HG03025 (cell line): ENCODE results near the gene C17orf107.

ENCODE experiments used
- ATAC-seq: cut with Tn5 transposase; IDR thresholded peaks from one replicate; pipeline ENCODE4 v1.9.1; 2021; ENCODE audit warnings: mild to moderate bottlenecking, moderate library complexity; ENCODE audit not compliant: unreplicated experiment, low FRiP score

C17orf107 gene

DNA sequence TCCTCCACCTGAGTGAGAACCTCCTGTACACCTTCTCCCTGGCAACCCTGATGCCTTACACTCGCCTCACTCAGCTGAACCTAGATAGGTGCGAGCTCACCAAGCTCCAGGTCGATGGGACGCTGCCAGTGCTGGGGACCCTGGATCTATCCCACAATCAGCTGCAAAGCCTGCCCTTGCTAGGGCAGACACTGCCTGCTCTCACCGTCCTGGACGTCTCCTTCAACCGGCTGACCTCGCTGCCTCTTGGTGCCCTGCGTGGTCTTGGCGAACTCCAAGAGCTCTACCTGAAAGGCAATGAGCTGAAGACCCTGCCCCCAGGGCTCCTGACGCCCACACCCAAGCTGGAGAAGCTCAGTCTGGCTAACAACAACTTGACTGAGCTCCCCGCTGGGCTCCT, 33.4 kb downstream of the C17orf107 start:
- ATAC-seq = no peak

DNA sequence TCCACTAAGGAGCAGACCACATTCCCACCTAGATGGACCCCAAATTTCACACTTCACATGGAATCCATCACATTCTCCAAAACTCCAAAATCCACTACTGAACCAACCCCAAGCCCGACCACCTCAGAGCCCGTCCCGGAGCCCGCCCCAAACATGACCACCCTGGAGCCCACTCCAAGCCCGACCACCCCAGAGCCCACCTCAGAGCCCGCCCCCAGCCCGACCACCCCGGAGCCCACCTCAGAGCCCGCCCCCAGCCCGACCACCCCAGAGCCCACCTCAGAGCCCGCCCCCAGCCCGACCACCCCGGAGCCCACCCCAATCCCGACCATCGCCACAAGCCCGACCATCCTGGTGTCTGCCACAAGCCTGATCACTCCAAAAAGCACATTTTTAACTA, 34.3 kb downstream of the C17orf107 start:
- ATAC-seq = no peak

DNA sequence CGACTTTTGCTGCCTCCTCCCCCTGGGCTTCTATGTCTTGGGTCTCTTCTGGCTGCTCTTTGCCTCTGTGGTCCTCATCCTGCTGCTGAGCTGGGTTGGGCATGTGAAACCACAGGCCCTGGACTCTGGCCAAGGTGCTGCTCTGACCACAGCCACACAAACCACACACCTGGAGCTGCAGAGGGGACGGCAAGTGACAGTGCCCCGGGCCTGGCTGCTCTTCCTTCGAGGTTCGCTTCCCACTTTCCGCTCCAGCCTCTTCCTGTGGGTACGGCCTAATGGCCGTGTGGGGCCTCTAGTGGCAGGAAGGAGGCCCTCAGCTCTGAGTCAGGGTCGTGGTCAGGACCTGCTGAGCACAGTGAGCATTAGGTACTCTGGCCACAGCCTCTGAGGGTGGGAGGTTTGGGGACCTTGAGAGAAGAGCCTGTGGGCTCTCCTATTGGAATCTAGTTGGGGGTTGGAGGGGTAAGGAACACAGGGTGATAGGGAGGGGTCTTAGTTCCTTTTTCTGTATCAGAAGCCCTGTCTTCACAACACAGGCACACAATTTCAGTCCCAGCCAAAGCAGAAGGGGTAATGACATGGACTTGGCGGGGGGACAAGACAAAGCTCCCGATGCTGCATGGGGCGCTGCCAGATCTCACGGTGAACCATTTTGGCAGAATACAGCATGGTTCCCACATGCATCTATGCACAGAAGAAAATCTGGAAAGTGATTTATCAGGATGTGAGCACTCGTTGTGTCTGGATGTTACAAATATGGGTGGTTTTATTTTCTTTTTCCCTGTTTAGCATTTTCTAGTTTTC, 35.0 kb downstream of the C17orf107 start:
- no peak for ATAC-seq

DNA sequence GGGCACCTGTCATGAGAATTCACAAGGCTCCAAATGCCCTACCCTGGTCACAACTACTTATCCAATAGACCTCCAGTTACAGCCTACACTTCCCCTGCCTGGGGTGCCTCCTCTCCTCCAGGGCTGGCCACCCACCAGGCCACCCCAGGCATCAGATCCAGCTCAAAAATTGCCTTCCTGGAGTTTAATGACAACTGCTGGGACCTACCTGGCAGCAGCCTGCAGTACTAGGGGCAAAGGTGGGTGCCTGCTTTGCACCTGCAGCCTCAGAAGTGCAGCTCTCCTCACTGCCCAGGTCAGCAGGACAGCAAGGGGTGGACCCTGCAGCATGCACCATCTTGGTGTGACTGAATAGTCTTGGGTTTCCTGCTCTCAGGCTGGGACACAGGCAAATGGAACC, 36.3 kb downstream of the C17orf107 start:
- no peak for ATAC-seq

DNA sequence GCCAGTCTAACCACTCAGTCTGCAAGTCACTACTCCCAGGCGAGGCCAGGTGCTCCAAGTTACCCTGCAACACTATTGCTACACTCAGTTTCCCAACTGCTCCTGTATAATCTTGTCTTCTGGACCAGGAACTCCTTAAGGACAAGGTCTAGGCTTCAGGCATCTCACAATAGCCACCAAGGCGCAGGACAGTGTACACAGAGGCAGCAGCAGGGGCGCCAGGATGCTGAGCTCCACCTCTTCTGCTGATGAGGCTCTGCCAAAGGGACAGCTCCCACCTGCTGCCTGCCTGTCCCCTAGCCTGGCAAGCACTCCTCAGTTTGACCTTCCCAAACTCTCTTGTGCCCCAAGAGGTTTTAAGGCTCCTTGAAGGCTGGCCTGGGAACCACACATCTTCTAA, 37.1 kb downstream of the C17orf107 start:
- ATAC-seq = no peak

DNA sequence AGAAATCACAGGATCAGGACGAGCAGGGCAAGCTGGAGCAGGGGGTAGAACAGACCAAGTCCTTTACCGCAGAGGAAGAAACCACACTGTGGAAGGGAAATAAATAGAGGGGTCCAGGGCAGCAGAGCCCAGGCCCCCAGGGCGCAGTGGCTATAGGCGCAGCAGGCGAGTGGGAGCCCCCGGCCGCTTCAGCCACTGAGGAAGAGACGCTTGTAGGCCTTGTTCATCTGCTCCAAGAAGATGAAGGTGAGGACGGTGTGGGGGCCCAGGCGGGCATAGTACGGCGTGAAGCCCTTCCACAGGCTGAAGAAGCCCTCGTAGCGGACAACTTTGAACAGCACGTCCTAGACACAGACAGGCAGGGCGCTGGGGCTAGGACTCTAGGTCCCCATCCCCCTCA, 38.2 kb downstream of the C17orf107 start:
- ATAC-seq = no peak

DNA sequence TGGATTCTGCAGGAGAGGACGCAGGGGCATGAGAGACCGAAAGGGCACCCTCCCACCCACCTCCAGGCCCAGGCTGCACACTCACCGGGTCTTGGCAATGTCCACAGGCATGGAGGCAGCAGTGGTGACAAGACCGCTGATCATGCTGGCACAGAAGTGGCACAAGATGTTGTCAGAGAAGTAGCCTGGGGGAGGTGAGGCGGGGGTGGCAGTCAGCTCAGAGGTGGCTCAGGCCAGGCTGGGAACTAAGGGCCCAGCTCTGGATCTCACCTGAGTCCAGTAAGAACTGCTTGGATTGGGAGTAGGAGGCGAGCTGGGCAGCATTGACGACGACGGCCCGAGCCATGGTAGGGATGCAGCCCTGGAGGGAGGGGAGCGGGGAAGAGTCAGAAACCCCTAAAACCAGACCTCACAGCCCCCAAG, 38.7 kb downstream of the C17orf107 start:
- ATAC-seq = no peak

DNA sequence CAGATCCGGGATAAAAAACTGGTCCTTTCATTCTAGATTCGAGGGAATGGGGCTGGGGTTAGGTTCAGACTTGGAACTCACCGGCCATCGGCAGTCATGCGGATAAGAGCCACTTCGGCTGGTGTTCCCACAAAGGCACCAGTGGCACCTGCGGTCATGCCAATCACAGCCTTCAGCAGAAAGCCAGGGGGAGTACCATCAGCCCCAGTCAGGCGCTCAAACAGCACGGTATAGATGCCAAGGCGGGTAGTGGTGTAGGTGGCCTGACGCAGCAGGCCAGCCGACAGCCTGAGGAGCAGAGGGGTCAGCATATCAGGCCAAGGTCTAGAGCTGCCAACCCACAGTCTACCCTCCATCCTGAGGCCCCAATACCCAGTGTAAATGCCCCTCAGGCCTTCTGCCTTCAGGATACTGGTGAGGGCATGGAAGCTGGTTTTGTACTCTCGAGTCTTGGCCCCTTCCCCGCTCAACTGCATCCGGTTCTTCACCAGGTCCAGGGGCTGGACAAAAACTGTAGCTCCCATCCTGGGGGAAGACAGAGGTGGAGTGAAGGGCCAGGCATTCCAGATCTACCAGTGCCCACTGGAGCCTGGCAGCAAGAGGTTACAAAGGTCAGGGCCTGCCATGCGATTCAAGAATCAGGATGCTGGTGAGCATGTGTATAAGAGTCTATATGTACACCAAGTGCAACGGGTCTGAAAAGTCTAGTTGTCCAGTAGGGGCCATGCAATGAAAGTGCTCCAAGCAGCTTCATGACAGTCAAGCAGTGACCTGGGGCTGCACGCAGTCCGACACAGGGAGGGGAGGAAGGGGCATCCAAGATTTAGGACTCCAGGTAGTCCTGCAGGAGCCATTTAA, 39.6 kb downstream of the C17orf107 start:
- ATAC-seq = no peak

DNA sequence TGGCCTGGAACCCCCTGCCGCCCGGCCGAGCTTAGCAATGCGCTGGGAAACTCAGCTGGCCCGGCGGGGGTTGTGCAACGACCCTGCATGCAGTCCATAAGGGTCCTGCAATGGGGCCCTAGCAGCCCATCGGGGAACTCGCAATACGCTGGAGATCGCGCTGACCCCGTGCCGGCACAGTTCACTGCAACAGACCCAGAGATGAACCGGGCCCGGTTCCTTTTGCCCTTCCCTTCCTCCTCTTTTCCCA, 40.1 kb downstream of the C17orf107 start:
- peak; percentile 7 for ATAC-seq

DNA sequence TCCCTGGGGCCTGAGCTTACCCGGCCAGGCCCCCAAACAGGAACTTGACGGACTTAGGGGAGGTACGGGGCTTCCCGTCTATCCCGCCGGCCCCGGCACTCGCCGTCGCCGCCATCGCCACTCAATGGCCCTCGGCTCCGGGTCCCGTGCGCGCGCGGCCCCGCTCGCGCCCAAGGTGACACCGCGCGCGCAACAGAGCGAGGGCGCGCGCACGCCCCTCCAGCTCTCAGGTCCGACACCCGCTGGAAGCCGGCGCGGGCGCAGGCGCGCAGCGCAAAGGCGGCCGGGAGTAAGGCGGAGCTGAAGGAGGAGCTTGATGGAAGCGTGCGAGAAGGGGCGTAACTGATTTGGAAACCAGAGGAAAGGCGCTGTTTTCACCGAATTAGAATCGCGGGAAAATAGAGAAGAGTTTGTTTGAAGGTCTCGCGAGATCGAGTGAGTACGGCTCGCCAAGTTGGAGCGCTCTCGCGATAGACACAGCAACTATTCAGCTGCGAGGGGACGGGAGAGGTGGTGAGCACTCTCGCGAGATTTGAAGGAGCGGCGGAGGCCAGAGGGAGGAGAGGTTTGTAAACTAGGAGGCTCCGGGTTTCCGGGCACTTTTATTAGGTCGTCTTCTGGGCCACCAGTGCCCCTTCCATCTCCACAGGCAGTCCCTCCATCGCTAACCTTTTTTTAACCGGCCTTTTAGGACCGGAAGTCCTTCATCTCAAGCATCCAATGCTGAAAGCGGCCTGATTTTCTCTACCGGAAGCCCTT, 40.6 kb downstream of the C17orf107 start, which contains the start of the genes RNF167 and SLC25A11:
Gene RNF167 (plus strand): TSS at position 473 of the 759 bp plus-strand sequence. CDS start 642 bp downstream, outside the sequence.
Gene SLC25A11 (minus strand): TSS at position 251 of the 759 bp plus-strand sequence. CDS start 136 bp downstream, at position 115.
- peak; percentile 71 for ATAC-seq

DNA sequence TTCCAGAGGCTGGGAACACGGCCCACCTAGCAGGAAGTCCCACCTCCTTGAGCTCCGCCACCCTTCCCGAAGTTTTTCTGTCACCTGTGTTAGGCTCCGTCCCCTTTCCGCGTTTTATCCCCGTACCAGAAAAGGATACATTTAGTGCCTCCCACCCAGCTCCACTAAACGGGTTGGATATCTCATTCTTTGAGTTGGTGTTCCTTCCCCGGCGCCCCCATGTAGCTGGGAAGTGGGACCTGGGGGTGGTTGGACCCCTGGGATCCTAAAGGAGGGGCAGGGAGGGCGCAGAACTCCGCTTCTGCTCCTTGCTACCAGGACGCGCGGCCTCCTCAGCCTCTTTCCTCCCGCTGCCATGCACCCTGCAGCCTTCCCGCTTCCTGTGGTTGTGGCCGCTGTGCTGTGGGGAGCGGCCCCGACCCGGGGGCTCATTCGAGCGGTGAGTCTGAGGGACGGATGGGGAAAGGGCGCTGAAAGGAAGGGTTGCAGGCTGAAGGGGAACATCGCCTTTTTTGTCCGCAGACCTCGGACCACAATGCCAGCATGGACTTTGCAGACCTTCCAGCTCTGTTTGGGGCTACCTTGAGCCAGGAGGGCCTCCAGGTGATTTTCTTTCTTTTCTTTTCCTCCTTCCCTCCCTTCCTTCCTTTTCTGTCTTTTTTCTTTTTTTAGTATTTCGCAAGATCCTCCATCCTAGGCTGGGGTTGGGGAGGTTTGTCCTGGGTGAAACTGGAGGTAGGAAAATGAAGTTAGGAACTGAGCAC, 41.4 kb downstream of the C17orf107 start:
- no peak for ATAC-seq

DNA sequence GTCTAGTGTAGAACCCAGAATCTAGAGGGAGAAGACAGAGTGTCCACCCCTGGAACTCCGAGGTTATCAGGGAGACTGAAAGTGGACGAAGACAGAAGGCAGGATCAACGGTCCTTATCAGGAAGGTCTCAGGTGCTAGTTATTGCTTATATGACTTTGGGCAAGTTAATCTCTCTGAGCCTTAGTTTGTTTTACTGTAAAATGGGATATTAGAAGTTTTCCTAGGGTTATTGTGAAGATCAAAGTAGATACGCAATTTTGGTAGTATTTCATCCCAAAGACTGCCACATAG, 41.9 kb downstream of the C17orf107 start:
- no peak for ATAC-seq

DNA sequence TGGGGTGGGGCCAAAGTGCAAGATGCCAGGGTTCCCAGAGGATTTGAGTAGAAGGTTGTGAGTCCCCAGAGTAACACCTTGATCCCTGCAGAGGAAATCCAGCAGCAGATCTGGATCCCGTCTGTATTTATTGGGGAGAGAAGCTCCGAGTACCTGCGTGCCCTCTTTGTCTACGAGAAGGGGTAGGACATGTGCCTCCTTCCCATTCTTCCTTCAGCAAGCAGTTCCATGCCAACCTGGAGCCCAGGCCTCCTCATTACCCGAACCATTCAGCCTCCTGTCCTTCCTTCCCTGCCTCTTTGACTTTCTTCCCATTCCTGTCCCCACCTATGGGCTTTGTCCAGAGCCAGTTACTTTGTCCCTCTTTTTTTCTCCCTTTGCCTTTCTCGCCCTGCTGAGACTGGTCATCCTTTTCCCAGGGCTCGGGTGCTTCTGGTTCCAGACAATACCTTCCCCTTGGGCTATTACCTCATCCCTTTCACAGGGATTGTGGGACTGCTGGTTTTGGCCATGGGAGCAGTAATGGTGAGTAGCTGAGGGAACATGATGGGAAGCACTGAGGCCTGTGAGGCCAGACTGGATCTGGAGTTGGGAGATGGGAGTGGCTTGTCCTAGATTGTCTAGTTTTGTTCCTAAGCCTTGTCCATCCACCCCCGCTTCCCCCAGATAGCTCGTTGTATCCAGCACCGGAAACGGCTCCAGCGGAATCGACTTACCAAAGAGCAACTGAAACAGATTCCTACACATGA, 43.6 kb downstream of the C17orf107 start:
- ATAC-seq = no peak

DNA sequence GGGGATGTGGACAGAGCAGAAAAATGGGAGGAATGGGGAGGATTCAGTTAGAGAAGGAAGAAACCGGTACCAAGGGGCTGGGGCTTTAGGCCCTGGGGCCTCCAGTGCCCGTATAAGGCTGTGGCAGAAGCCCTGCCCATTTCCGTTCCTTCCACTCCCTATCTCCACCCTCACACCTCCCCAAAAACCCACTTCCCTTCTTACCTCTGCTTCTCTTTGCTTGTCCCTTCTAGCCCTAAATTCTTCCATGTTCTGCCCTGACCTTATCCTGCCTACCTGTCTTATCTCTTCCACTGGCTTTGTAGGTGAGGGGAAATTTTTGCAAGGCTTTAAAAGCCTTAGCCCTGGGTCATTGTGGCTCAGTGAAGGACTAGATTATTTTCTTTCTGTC, 44.8 kb downstream of the C17orf107 start:
- no peak for ATAC-seq

DNA sequence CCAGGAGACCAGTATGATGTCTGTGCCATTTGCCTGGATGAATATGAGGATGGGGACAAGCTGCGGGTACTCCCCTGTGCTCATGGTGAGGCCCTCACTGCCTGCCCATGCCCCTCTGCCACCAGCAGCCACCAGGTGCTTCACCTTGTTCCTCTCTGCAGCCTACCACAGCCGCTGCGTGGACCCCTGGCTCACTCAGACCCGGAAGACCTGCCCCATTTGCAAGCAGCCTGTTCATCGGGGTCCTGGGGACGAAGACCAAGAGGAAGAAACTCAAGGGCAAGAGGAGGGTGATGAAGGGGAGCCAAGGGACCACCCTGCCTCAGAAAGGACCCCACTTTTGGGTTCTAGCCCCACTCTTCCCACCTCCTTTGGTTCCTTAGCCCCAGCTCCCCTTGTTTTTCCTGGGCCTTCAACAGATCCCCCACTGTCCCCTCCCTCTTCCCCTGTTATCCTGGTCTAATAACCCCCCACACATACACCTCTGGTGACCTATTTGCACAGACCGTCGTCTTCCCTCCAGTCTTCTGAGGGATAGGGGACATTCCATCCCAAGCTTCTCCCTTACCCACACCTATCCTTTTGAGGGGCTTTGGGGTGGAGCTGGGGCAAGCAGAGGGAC, 45.3 kb downstream of the C17orf107 start:
- ATAC-seq = no peak

DNA sequence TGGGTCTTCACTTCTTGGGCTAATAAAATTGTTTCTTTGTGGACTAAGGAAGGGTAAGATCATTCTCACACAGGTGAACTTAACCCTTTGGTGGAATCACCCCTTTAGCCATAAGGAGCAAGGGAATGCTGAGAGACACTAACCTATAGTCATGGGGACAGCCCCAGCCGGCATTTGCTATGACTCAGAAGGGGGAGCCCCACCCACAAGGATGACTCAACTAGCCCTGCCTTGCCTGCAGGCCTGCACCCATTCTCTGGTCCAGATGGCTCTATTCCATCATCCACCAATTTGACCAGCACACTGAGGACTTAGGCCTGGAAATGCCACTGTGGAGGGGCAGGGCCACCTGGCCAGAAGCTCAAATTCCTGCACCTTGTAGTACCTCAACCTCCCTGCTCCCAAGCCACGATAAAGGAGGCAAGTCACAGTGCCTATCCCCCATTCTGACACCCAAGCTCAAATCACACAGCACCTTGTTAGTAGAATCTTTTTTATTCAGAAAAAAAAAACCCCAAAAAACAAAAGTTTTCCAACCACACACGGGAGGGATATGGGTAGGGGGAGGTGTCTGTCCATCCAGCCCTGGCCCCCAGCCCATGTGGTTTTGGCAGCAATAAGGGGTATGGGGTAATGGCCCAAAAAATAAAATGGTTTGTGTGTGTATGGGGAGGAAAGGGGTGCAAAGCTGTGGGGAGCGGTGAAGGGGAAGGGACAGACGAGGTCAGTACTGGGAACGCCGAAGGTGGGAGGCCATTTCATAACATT, 46.0 kb downstream of the C17orf107 start:
- ATAC-seq = no peak

DNA sequence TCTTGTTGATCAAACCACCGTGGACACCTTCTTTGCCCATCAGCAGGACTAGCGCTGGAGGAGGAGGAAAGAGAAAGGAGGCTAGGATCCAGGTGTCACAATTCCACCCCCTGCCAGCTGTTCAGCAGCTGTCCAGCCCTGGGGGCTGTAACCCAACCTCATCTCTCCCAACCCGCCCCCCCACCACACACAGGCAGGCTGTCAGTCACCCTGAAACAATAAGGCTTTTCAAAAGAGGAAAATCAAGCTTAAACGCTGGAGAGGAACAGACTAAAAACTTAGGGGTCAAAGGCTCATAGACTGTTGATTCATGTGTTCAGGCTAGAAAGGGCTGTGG, 46.6 kb downstream of the C17orf107 start:
- no peak for ATAC-seq

DNA sequence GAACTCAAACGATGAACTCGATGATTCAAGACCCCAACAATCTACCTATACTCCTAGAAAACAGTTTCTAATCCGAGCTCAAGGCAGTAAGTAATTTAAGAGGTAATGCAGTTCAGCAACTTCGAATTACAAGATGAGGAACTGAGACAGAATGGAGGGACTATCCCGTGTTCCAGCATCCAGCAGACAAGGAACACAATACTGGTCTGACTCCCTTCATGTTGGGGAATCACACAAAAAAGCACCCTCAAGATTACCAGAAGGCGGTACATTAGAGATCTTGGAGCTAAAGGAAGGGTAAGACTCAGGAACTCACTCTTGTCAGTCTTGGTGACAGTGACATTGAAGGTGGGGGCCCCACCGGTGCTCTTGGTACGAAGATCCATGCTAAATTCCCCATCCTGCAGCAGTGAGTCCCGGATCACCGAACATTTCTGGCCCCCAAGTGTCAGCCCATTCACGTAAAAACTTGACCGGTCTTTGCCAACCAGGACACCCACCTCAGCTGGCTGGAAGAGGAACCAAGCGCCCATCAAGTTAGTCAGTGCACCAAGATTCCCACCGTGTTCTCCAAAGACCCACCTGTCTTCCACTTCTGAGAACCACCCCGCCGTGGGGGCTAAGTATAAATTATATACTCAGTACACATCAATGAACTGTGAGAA, 47.1 kb downstream of the C17orf107 start:
- no peak for ATAC-seq
